SHP77 treated with DMSO at 0.1 percent for 48 hours (cell line): ENCODE results near the gene AR.

ENCODE experiments used
- DNase-seq: peaks from one replicate; lab custom pipeline; 2025; lab: John Stamatoyannopoulos, UW

AR gene

GRCh38 chrX:67724359-67725110, 180.7 kb downstream of the AR start:
- DNase-seq, result no peak

DNA sequence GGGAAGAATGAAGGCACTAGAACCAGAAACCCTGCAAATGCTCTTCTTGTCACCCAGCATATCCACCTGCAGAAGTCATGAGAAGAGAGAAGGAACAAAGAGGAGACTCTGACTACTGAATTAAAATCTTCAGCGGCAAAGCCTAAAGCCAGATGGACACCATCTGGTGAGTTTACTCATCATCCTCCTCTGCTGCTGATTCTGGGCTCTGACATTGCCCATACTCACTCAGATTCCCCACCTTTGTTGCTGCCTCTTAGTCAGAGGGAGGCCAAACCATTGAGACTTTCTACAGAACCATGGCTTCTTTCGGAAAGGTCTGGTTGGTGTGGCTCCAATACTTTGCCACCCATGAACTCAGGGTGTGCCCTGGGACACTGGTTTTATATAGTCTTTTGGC, 181.7 kb downstream of the AR start:
- no peak for DNase-seq

GRCh38 chrX:67726018-67726417, 182.2 kb downstream of the AR start:
- no peak for DNase-seq

- no peak for DNase-seq
Measured at GRCh38 chrX:67727576-67727975, 183.8 kb downstream of the AR start.

GRCh38 chrX:67730296-67730695, 186.5 kb downstream of the AR start:
- no peak for DNase-seq

- DNase-seq, result no peak
Measured at GRCh38 chrX:67731061-67731460, 187.2 kb downstream of the AR start.

GRCh38 chrX:67732864-67733263, 189.0 kb downstream of the AR start:
- DNase-seq, result no peak

GRCh38 chrX:67734111-67734753, 190.4 kb downstream of the AR start:
- no peak for DNase-seq

DNA sequence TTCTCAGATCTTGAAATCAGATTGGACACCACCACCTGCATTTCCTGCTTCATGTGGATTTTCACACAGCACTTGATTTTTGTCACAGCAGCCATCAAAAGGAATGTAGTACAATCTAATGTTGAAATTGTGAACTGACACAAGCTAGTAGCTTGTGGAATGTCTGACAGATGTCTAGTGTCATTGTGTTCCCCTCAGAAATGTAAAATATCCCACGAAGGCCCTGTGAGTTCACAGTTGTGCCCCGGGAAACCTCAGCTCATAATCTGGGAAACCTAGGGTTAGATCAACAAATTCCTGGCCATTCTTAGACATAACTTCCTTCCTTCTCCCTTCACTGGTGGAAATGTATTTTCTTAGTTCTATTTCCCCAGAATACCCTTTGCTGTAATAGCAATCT, 205.7 kb downstream of the AR start:
- no peak for DNase-seq

- no peak for DNase-seq
Measured at GRCh38 chrX:67750694-67751093, 206.9 kb downstream of the AR start.

GRCh38 chrX:67759018-67759417, 215.2 kb downstream of the AR start:
- no peak for DNase-seq

DNA sequence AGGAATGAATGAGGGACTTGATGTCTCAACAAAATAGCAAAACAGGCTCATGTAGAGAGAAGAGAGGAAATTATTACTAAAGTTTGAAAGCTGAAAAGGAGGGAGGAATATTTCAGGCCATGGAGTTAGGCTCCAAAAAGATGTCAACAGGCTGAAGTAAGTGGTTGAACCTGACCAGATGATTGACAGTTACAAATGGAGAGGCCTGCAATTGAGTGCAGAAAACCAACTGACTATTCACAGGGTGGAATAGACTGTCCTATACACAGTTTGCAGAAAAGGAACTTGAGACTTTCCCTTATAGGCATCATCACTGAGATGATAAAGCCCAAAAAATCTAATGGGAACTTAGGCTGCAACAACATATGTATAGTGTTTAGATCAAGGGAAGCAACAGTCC, 233.3 kb downstream of the AR start:
- DNase-seq, result no peak

DNA sequence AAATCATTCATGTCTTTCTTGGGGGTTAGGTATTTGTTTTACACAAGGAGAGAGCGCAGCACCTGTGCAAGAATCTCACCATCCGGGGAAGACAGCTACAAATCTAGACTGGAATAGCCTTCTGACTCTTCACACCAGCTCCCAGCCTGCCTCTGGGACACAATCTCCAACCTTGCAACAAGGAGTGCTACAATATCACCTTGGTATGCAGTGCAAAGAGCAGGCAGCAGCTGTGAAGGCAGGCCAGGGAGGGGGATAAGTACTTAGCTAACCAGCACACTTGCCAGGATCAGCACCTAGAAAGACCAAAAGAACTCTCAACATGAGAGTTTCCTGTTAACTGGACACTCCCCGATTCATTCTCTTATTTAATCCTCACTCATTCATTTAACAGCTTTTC, 235.3 kb downstream of the AR start:
- no peak for DNase-seq
